Activated T-cell treated with anti-CD3 and anti-CD28 coated beads, Interleukin-2, amount 50 U/mL, for 1 hour (primary cell): ENCODE data around the gene BNC2.

Experiments
- DNase-seq: peaks from one replicate; pipeline ENCODE4 v3.0.0-alpha.2; 2020

BNC2 gene

GRCh38 chr9:16705111-16705604 is 165.3 kb downstream of the BNC2 start:
- no peak for DNase-seq

GRCh38 chr9:16704116-16705110 is 166.1 kb downstream of the BNC2 start:
- DNase-seq, result no peak

GRCh38 chr9:16701347-16701746 is 169.1 kb downstream of the BNC2 start:
- DNase-seq, result no peak

GRCh38 chr9:16693616-16694015 is 176.9 kb downstream of the BNC2 start:
- no peak for DNase-seq

- no peak for DNase-seq
Measured at GRCh38 chr9:16690628-16691027, 179.8 kb downstream of the BNC2 start.

- no peak for DNase-seq
Measured at GRCh38 chr9:16690205-16690604, 180.3 kb downstream of the BNC2 start.

GRCh38 chr9:16689351-16689938 is 181.0 kb downstream of the BNC2 start:
- DNase-seq, result no peak

DNA sequence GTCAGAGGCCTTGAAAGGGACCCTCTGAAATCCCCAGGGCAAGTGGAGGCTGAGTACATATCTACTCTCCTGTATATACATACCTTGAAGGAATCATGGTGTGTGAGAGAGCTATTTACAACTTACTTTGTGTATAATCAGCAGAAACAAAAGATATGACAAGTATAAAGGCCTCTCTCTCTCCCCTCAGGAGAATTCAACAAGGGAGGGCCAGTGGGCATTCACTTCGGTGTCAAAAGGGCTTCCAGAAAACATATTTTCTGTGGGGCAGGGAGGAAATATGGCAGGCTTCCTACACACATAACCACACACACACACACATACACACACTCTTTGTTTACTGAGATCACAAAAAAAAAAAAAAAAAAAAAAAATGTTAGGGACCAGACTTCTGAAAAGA is 181.7 kb downstream of the BNC2 start:
- no peak for DNase-seq

DNA sequence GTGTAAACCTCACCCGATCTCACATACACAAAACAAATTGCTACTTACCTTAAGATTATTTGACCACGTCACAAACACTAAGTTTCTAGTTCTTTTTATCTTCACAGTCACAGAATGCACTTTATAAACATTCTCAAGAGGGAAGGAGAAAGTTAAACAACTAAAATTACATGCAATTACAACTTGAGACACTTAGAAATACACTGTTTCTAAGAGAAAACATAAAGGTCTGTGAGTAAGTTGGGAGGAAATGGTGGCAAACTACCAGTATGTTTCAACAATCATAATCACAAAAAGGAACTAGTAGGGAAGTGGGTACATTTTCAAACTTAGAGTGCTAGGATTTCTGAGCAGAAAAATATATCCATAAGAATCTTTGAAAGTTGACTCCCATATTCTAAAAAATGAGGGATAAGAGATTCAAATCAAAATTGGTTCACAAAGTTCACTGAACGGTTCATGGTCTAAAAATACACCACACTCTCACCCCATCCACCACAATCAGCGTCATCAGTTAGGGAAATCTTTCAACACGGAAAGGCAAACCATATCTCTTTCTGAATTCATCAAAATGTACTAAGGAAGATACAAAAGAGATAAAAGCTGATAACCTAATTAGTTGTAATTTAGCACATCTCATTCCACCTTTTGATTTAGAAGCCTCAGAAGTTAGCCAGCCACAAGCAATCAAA is 182.6 kb downstream of the BNC2 start:
- no peak for DNase-seq

DNA sequence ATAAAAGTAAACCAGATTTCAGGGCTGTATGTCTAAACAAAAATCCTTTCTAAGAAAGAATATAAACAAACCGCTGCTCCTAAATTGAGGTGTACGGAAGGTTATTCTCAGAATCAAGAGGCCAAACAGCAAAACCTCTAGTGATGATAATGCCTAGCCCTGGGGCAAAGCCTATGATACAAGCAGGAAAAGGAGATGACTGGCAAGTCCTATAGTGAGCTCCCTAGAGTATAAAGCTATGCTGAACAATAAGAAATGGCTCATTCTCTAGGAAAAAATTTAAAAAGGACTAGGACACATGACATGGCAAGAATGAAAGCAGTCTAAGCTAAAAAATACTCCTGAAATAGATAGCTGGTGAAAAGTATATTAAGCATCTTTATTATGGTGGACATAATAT is 187.1 kb downstream of the BNC2 start:
- no peak for DNase-seq

DNA sequence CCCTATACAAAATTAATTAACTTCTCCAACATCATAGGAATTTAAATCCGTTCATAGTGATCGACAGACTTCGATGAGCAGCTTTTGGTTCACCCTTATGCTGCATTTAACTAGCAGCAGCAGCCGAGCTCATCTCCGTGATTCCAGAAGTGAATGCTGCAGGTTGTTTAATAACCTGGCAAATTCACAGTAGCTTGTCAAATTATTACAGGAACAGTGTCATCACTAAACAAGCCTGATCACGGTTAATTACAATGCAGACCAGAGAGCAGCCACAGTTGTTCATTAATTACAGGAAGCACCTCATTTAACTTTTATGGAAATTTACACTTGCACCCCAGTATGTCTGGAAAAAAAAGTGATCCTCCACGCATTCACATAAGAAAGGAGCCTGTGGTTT is 188.2 kb downstream of the BNC2 start:
- DNase-seq, result no peak

DNA sequence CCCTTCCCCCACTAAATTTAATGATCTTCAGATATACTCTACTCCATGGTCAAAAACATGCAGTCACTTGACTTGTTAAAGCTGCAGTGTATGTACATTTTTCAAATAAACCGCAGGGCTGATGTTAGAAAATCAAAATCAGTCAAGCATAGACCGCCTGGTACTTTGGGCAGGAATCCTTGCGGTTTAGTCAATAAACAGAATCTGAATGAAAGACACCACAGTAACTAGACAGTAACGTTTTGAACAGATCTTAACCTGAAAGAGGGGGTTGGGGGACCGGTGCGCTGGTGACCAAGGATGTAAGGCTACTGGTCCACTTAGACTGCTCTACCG is 188.8 kb downstream of the BNC2 start:
- DNase-seq, result no peak

DNA sequence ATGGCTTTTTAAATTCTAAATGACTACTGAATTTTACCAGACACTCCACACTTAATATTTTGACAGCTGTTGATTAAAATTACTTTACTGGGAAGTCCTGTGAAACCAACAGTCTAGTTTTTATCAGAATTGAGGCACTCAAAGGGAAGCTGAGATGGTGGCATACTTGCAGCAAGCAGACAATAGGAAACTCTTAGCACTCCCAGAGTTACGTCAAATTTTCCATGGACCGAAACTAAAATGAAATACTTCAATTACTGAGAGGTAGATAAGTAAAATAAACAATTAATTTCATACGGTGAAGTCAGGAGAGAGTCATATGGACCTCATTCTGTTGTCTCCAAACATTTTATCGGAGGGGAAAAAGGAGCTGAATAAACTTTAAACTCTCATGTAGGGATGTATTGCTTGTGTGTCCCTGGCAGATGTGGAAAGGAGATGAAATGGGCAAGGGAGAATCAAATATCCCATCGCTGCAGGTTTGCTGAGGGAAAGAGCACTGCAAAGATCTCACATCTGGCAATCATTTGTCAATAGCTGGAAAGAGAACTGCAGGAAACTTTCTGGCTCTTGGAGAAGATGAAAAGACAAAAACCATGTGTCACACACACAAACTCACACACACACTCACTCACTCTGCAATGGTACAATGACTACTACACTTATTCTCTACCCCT is 189.4 kb downstream of the BNC2 start:
- no peak for DNase-seq

GRCh38 chr9:16680541-16680940 is 189.9 kb downstream of the BNC2 start:
- no peak for DNase-seq

GRCh38 chr9:16679327-16679821 is 191.1 kb downstream of the BNC2 start:
- DNase-seq, result no peak

- DNase-seq, result no peak
Measured at GRCh38 chr9:16676519-16676918, 194.0 kb downstream of the BNC2 start.

DNA sequence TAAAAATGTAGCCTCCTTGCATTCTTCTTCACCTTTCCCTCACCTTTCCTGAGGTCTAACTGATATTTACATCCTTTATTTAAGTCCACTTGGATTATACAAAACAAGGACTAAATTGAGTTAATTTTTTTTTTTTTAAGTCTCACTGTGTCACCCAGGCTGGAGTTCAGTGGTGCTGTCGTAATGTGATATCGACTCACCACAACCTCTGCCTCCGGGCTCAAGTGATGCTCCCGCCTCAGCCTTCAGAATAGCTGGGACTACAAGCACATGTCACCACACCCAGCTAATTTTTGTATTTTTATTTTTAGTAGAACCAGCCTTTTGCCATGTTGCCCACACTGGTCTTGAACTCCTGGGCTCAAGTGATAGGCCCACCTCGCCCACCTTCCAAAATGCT is 195.3 kb downstream of the BNC2 start:
- no peak for DNase-seq

- DNase-seq, result no peak
Measured at GRCh38 chr9:16673171-16673570, 197.3 kb downstream of the BNC2 start.

- no peak for DNase-seq
Measured at GRCh38 chr9:16672501-16672900, 198.0 kb downstream of the BNC2 start.

GRCh38 chr9:16671591-16672137 is 198.8 kb downstream of the BNC2 start:
- no peak for DNase-seq

DNA sequence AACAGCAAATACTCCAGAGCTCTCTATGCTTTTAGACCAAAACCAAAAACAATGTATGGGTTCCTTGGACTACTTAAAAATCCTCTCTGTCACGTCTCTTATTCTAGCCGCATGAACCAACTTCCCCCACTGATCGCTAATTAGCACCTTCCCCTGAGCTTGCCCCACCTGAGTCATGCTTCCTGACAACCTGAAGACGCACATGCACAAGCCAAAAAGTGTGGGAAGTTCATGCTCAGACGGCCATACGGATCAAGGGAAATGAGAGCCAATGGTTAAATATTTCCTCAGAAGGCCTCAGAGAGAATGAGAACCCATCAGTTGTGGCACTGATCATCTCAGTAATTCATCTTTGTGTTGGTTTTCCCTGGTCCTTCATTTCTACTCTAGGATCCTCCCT is 199.7 kb downstream of the BNC2 start:
- no peak for DNase-seq

- DNase-seq, result no peak
Measured at GRCh38 chr9:16668734-16669295, 201.7 kb downstream of the BNC2 start.
